Caco-2 (cell line): ENCODE measurements around the gene CCDC142. TPM values are rescaled to one million over a fixed set of nuclear protein-coding genes. Genes with fewer than 3 reads are reported as not detected.

Source experiments
- BruUV-seq: library from RNA; stranded (reverse); fragments of 400-500 nt; replicated peaks from 2 replicates; lab custom pipeline; 2021; lab: Mats Ljungman, UMichigan
- CTCF ChIA-PET: fragments of 300-600 bp; sonication (Branson Sonifier 250); formaldehyde crosslinking; loops from one replicate; lab custom pipeline; 2022; ENCODE audit warnings: antibody characterized with exemption; lab: Charles Lee
- POLR2A ChIA-PET: fragments of 300-600 bp; sonication (Branson Sonifier 250); formaldehyde crosslinking; loops from one replicate; lab custom pipeline; 2022; ENCODE audit warnings: antibody characterized with exemption; lab: Charles Lee
- DNase-seq, 2 experiments: peaks; one replicate each; pipeline versions ENCODE4 v3.0.0 to v3.0.0-alpha.2; 2020 to 2022
- H3K27me3 ChIP-seq: replicated peaks from 2 replicates; pipeline ENCODE4 v1.6.0; 2011; ENCODE audit warnings: low read length; ENCODE audit not compliant: control insufficient read depth, insufficient read depth
- H3K36me3 ChIP-seq: 2 replicates; pipeline ENCODE4 v1.5.1; 2011; ENCODE audit warnings: low read length; ENCODE audit not compliant: control insufficient read depth, insufficient read depth
- H3K4me1 ChIP-seq: fragments of 250-450 bp; sonication (Bioruptor Pico); 2 replicates; pipeline ENCODE4 v1.5.1; 2020; ENCODE audit warnings: mild to moderate bottlenecking
- H3K4me3 ChIP-seq: 2 replicates; pipeline ENCODE4 v1.5.1; 2011; ENCODE audit warnings: low read depth, mild to moderate bottlenecking, control low read depth, low read length
- H3K9me3 ChIP-seq: fragments of 250-450 bp; sonication (Bioruptor Pico); 2 replicates; pipeline ENCODE4 v1.5.1; 2020; ENCODE audit warnings: mild to moderate bottlenecking, moderate library complexity
- H3K27ac Mint-ChIP-seq: one replicate; pipeline ENCODE4 v1.8.0; 2022; ENCODE audit warnings: mixed read lengths; ENCODE audit not compliant: unreplicated experiment
- H3K27me3 Mint-ChIP-seq: one replicate; pipeline ENCODE4 v1.8.0; 2022; ENCODE audit warnings: mixed read lengths; ENCODE audit not compliant: insufficient read depth, unreplicated experiment
- H3K36me3 Mint-ChIP-seq: one replicate; pipeline ENCODE4 v1.8.0; 2022; ENCODE audit warnings: mild to moderate bottlenecking, mixed read lengths; ENCODE audit not compliant: insufficient read depth, unreplicated experiment
- H3K4me1 Mint-ChIP-seq: one replicate; pipeline ENCODE4 v1.8.0; 2022; ENCODE audit warnings: low read depth, mixed read lengths; ENCODE audit not compliant: unreplicated experiment
- H3K4me3 Mint-ChIP-seq: one replicate; pipeline ENCODE4 v1.8.0; 2022; ENCODE audit warnings: mild to moderate bottlenecking, moderate library complexity, mixed read lengths; ENCODE audit not compliant: unreplicated experiment
- H3K9me3 Mint-ChIP-seq: one replicate; pipeline ENCODE4 v1.8.0; 2022; ENCODE audit warnings: mixed read lengths; ENCODE audit not compliant: unreplicated experiment
- intact Hi-C: fragments of 100-400 bp; cut with micrococcal nuclease; formaldehyde crosslinking; loops from one replicate; pipeline ENCODE4 v1.10.0; 2022; ENCODE audit not compliant: unreplicated experiment
- total RNA-seq: library from RNA; stranded (reverse); gene quantifications from 2 replicates; pipeline ENCODE4 v1.2.3, GENCODE V29; 2022
- TF ChIP-seq, protein P1 (sequence below), 2 experiments: fragments of 200-600 bp in 1 of 2; IDR thresholded peaks; 1 replicate in 1 of 2; 2 replicates in 1 of 2; pipeline versions ENCODE4 v1.5.1 to v1.8.0; 2011 to 2022; ENCODE audit warnings: antibody characterized with exemption in 1 of 2, control low read depth in 1 of 2, inconsistent platforms in 1 of 2, low read depth in 1 of 2, low read length in 1 of 2, mild to moderate bottlenecking in 1 of 2, moderate library complexity in 1 of 2; ENCODE audit not compliant: insufficient read depth in 1 of 2, severe bottlenecking in 1 of 2, unreplicated experiment in 1 of 2

CCDC142 gene
- total RNA-seq, 1 experiment from 2014 or later: 39.0 TPM

DNA sequence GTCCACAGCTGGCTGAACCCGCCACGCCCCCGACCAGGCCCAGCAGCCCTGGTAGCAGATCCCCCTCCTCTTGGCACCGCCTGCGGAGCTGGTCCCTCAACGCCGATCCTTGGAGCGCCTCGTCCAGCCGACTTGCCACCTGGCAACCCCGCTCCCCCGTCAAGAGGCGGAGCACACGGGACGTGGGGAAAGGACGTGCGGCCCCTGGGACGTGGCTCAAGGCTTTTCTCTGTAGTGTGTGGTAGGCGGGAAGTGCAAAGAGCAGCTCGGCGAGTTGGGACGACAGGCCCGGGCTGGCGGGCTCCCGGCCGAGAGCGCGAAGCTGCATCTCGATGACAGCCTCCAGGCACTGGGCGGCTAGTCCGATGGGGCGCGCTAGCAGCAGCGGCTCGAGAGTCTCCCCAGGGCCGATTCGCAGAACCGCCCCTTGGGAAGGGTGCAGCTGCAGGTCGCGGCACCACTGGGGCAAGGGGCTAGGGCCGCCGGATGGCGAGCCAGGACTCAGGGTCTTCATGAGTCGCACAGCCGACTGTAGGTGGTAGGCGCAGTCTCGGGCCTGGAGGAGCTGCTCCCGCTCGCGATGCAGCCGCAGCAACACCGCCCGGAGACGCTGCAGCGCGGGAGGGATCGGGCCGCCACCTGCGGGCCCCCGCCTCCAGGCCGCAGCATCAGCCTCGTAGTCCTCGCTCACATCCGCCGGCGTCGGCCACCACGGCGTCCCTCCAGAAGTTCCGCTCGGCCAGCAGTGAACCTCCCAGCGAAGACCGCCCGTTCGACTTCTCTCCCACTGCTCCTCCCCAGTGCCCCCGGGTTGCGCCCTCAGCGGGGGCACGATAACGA is 617 bp downstream of the CCDC142 start:
- Histone ChIP-seq H3K4me1 (peaks cover 8% of the 10 kb centered on the region), H3K36me3 (peaks cover 3% of the 10 kb centered on the region; the same call in 1 of the 2 replicates), H3K27me3 (no peaks in the 10 kb centered on the region), H3K9me3 (no peaks in the 10 kb centered on the region), H3K4me3 (peak overlapping the region; percentile 76)
- Mint-ChIP-seq H3K9me3 (no peaks in the 10 kb centered on the region), H3K4me1 (peaks cover 25% of the 10 kb centered on the region), H3K4me3 (peak overlapping the region; percentile 82), H3K36me3 (peaks cover 69% of the 10 kb centered on the region), H3K27me3 (no peaks in the 10 kb centered on the region), H3K27ac (peak overlapping the region; percentile 90)
- DNase-seq: peak in 1 of 2 experiments; percentile 23
- intact Hi-C loops: loop anchor here (2.0 kb wide), 1 partner anchor 67 kb away; no protein-coding TSS in a partner anchor
- no TSS peak for BruUV-seq
- TF ChIP-seq, protein P1, sequence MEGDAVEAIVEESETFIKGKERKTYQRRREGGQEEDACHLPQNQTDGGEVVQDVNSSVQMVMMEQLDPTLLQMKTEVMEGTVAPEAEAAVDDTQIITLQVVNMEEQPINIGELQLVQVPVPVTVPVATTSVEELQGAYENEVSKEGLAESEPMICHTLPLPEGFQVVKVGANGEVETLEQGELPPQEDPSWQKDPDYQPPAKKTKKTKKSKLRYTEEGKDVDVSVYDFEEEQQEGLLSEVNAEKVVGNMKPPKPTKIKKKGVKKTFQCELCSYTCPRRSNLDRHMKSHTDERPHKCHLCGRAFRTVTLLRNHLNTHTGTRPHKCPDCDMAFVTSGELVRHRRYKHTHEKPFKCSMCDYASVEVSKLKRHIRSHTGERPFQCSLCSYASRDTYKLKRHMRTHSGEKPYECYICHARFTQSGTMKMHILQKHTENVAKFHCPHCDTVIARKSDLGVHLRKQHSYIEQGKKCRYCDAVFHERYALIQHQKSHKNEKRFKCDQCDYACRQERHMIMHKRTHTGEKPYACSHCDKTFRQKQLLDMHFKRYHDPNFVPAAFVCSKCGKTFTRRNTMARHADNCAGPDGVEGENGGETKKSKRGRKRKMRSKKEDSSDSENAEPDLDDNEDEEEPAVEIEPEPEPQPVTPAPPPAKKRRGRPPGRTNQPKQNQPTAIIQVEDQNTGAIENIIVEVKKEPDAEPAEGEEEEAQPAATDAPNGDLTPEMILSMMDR (IDR thresholded peaks at IDR 0.05; ENCODE audit: insufficient read depth in 1 of 2, low read depth in 1 of 2, low read length in 1 of 2, severe bottlenecking in 1 of 2, unreplicated experiment in 1 of 2): no peak
- CTCF ChIA-PET: interaction anchor here (0.6 to 2.0 kb wide), 12 partner anchors 9 to 108 kb away, joined by 3 to 8 read pairs (median 6); partner anchors contain the start of genes MRPL53, PCGF1 and WBP1
- POLR2A ChIA-PET: interaction anchor here (0.8 to 1.8 kb wide), 4 partner anchors 9 to 24 kb away, joined by 3 to 7 read pairs (median 4); partner anchors contain the start of genes LBX2 and WBP1

GRCh38 chr2:74481431-74481830 is 1.4 kb downstream of the CCDC142 start:
- peak overlapping the region; percentile 76 for H3K4me3 ChIP-seq
- ChIA-PET POLR2A (interaction anchor here (0.8 to 1.8 kb wide), 3 partner anchors 18 to 23 kb away, joined by 3 to 7 read pairs (median 3); partner anchors contain the start of genes LBX2 and WBP1), CTCF (interaction anchor here (1.7 to 2.0 kb wide), 2 partner anchors 22 to 51 kb away, joined by 6 to 8 read pairs; no protein-coding TSS in a partner anchor)
- intact Hi-C loops: no loop called here
- no peaks in the 10 kb centered on the region for H3K27me3 ChIP-seq
- DNase-seq: no peak
- H3K9me3 ChIP-seq: no peaks in the 10 kb centered on the region
- TF ChIP-seq, protein P1 (IDR thresholded peaks at IDR 0.05; ENCODE audit: insufficient read depth in 1 of 2, low read depth in 1 of 2, low read length in 1 of 2, severe bottlenecking in 1 of 2, unreplicated experiment in 1 of 2): no peak
- Mint-ChIP-seq H3K4me1 (peaks cover 18% of the 10 kb centered on the region), H3K27me3 (no peaks in the 10 kb centered on the region), H3K27ac (peak overlapping the region; percentile 90), H3K9me3 (no peaks in the 10 kb centered on the region), H3K4me3 (peak overlapping the region; percentile 82), H3K36me3 (peaks cover 70% of the 10 kb centered on the region)
- no TSS peak for BruUV-seq
- peaks cover 8% of the 10 kb centered on the region for H3K4me1 ChIP-seq
- H3K36me3 ChIP-seq: peaks cover 3% of the 10 kb centered on the region; the same call in 1 of the 2 replicates

DNA sequence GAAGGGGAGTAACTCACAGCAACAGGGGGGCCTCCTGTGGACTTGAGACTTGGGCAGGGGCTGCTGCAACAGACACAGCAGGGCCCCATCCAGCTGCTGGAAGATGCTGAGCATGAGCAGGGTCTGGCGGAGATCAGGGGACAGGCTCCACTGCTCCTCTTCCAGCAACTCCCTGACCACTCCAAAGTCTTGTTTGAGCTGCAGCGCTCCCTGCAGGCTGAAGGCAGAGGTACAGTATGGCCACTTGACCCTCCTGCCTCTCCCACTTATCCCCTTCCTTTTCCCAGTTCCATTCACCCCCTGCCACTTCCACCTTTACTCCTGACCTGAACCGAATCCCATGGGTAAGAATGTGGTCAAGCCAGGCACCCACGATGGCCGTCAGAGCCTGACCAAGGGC is 7.9 kb downstream of the CCDC142 start:
- Histone ChIP-seq H3K27me3 (no peaks in the 10 kb centered on the region), H3K4me1 (peaks cover 4% of the 10 kb centered on the region; the same call in 1 of the 2 replicates), H3K4me3 (no peak overlapping the region), H3K36me3 (no peaks in the 10 kb centered on the region), H3K9me3 (no peaks in the 10 kb centered on the region)
- intact Hi-C loops: no loop called here
- no peaks in the 10 kb centered on the region for H3K9me3 Mint-ChIP-seq
- peaks cover 61% of the 10 kb centered on the region for H3K36me3 Mint-ChIP-seq
- POLR2A ChIA-PET: no interaction called here
- TF ChIP-seq, protein P1 (IDR thresholded peaks at IDR 0.05; ENCODE audit: insufficient read depth in 1 of 2, low read depth in 1 of 2, low read length in 1 of 2, severe bottlenecking in 1 of 2, unreplicated experiment in 1 of 2): peak; percentile 14 to 37
- CTCF ChIA-PET: no interaction called here
- no peak overlapping the region for H3K27ac Mint-ChIP-seq
- no peak overlapping the region for H3K4me3 Mint-ChIP-seq
- no TSS peak for BruUV-seq
- no peak for DNase-seq
- H3K4me1 Mint-ChIP-seq: peaks cover 8% of the 10 kb centered on the region
- H3K27me3 Mint-ChIP-seq: no peaks in the 10 kb centered on the region
